Left forelimb (tissue), 1 donor: ENCODE data around the gene ITIH1.
"Not testable (repeated sequence)": the region's sequence is repeated elsewhere in the genome, so short reads cannot be mapped to it uniquely, and the experiment has no call there.

Experiments used
- DNase-seq: peaks from one replicate; pipeline ENCODE4 v3.0.0-alpha.2; 2018; ENCODE audit warnings: low spot score

ITIH1 gene

DNA sequence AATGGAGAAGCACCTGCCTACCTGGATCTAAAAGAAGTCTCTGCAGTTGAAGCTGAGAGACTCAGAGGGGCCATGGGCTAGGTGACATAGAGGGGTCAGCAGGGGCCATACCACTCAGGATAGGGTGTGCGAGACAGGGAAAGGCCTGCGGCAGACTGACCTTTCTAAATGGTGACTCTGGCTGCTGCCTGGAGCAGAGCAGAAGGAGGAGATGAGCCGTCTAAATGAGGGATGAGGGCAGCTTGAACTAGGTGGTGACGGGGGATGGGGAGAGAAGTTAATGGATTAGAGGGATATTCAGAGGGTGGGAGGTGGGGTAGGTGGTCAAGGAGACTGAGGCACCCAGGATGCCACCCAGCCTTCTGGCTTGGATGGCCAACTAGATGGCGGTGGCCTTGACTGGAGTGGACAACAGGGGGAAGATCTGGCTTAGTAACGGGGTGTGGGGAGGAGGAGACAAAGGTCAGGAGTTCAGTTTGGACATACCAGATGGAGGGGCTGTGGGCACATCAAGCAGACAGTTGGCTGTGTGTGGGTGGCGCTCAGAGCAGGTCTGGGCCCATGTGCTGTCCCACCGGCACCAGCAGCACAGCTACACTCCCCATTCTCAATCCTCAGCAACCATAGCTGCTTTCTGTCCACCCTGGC, 3.2 kb upstream of the ITIH1 start:
- peak; percentile 60 for DNase-seq

DNA sequence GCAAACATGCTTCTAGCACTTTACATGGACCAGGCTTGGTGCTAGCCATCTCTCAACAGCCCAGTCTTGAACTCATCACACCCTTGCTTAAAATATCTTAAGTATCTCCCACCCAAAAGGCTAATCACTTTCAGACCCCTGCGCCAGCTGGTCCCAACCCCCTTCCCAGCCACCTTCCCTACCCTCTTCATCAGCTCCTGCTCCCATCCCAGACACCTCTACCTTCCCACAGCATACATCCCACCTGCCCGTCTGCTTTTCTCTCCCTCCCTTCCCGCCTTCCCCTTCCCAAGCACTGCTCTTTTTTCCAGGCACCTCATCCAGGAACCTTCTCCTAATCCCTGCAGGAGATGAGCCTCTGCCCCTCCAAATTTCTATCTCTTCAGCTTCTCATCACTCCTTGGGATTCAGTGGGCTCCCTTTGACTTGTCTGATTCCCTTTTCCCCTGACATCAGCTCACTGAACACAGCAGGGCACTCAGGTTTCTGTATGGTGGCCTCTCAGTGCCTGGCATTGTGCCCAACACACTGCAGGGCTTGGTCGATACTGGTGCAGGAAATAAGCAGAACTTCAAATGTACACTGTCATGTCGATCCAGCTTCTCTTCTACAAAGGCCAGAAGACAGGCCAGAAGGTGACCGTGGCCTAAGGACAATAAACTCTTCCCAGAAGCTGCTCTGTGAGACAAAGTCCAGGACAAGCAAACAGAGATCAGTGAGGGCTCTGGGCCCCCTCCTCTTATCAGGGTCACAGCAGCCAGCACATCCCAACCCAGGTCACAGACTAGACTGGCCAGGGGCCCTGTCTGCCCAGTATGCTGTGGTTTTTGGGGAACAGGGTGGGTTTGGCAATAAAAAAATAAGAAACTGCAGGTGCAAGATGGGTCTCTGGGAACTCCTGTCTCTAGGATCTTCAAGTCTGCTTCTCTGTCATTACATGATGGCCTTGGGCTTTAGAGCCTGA, 2.2 kb upstream of the ITIH1 start:
- peak; percentile 60 for DNase-seq

- no peak for DNase-seq
These were observed 1.5 kb upstream of the ITIH1 start for GRCh38 chr3:52775877-52776276.

- DNase-seq, result not testable (repeated sequence)
These were observed 913 bp upstream of the ITIH1 start for GRCh38 chr3:52776486-52776885.

- no peak for DNase-seq
These were observed 783 bp downstream of the ITIH1 start for GRCh38 chr3:52777959-52778805.

- peak; percentile 50 for DNase-seq
These were observed 1.8 kb downstream of the ITIH1 start for GRCh38 chr3:52779011-52779836.

GRCh38 chr3:52779837-52780585, 2.6 kb downstream of the ITIH1 start:
- no peak for DNase-seq

DNA sequence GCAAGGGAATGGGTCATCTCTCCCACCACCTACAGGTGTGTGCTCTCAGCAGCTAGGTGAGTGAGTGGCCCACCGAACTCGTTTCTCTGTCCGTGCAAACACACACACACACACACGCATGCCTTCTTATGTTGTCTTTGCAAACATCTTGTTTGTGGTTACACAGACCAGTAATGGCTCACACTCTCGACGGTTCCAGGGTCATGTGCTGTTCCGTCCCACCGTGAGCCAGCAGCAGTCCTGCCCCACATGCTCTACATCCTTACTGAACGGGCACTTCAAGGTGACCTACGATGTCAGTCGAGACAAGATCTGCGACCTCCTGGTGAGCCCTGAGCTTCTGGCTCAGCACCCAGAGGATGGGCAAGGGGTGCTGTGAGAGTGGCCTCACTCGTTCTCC, 4.3 kb downstream of the ITIH1 start:
- no peak for DNase-seq

DNA sequence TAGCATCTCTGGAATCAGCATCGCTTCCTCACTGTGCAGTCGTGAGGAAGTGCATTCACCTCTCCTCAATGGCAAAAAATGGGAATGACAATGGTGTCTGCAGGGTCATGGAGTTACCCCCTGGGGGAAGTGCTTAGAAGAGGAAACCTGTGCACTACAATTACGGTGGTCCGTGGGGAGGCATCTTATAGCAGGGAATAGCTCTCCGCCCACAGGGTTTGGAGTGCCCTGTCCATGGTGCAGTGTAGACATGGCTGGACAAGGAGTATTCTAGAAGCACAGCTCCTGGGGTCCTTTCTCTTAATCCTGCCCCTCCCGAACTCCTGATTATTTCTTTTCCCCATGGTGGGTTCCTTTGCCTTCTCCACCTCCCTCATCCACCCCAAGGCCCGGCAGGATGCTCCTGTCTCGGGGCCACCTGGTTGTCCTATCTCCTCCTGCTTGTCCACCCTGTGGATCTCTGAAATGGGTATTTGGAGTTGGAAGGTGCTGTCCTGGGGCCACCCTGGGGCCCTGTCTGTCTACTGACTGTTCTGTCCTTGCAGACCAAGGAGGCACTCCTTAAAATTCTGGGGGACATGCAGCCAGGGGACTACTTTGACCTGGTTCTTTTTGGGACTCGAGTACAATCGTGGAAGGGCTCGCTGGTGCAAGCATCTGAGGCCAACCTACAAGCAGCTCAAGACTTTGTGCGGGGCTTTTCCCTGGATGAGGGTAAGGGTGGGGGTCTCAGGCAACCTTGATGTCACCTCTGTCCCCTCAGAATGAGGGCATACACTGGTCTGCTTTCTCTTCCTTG, 5.2 kb downstream of the ITIH1 start:
- DNase-seq, result no peak

DNA sequence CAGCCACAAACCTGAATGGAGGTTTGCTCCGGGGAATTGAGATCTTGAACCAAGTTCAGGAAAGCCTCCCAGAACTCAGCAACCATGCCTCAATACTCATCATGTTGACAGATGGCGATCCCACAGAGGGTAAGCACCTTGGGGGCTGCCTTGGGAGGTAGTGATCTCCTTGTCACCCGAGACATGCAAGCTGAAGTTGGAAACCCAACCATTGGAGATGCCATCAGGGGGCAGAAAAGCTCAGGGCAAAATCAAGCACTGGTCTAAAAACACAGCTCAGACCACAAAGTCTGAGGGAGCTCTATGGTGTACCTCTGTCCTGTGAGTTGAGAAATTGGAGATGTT, 5.8 kb downstream of the ITIH1 start:
- no peak for DNase-seq

GRCh38 chr3:52784021-52784621, 6.7 kb downstream of the ITIH1 start:
- DNase-seq, result no peak

- peak; percentile 46 for DNase-seq
These were observed 7.7 kb downstream of the ITIH1 start for GRCh38 chr3:52784931-52785590.

- no peak for DNase-seq
These were observed 9.2 kb downstream of the ITIH1 start for GRCh38 chr3:52786330-52787215.

GRCh38 chr3:52787246-52787645, 9.8 kb downstream of the ITIH1 start:
- no peak for DNase-seq

DNA sequence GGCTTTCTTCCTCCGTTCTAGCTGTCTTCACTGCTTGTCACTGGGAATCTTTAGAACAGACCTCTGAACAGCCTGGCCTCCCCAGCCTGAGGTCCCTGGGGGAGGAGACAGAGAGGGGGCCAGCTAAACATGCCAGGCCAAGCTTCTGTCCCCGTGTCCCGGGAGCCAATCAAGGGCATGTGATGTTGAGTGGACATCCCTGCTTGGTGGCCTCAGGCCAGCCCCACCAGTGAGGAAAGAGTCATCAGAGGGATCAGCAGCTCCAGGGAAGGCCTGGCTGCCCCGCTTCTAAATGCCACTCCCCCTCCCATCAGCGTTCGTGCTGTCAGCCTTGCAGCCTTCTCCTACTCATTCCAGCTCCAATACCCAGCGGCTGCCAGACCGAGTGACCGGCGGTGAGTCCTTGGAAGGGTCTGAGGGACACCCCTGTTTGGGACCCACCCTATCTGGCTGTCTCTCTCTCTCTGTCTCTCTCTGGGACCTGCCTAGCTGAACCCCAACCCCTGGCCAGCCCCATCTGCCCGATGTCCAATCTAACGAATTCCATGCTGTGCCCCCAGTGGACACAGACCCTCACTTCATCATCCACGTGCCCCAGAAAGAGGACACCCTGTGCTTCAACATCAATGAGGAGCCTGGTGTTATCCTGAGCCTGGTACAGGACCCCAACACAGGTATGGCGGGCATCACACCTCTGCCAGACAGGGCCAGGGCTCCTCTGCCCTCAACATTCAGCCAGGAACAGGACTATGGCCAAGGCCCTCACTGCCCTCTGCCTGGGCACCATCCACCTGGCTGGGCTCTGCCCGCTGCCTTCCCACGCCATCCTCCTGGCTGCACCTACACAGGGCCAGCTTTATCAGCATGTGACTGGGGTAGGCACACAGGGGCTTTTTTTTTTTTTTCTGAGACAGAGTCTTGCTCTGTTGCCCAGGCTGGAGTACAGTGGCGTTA, 10.6 kb downstream of the ITIH1 start:
- DNase-seq, result no peak

- DNase-seq, result no peak
These were observed 11.7 kb downstream of the ITIH1 start for GRCh38 chr3:52788890-52789745.
